22Rv1 (cell line): Measurements from ENCODE around the gene MRPL53.

Experiments used
- ZFX ChIP-seq: fragments of 450-650 bp; IDR thresholded peaks from 2 replicates; pipeline ENCODE4 v1.6.1; 2017; ENCODE audit warnings: antibody characterized with exemption, borderline replicate concordance
- TF ChIP-seq, protein P1 (sequence below): fragments of 450-650 bp; IDR thresholded peaks from 2 replicates; pipeline ENCODE4 v1.5.1; 2017; ENCODE audit warnings: mild to moderate bottlenecking

DNA sequence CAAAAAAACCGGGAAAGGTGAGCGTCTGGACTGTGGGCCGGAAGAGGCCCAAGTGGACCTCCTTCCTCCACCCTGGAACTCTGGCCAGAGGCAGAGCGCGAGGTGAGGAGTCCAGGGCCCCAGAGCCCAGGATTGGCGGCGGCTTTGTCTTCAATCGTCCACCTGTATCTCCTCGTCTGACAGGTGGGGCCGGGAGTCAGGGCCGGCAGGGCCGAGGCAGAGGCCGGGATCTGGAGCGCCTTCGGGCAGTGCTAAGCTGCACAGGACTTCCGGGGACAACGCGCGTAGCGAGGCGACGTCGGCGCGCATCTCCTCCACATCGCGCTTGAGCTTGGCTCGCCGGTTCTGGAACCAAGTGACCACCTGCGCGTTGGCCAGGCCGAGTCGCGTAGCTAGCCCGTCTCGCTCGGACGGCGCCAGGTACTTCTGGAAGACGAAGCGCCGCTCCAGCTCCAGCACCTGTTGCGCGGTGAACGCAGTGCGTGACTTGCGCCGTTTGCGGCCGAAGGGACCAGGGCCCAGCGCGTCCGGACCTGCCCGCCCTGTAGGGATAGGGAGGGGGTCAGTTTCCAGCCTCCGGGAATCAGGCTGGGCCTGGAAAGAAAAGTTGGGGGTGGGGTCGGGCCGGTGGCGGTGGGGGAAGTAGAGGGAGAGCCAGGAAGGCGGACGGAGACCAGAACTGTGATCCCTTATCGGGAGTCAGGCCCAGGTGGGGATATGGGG, 25.5 kb upstream of the MRPL53 start:
- TF ChIP-seq, protein P1, sequence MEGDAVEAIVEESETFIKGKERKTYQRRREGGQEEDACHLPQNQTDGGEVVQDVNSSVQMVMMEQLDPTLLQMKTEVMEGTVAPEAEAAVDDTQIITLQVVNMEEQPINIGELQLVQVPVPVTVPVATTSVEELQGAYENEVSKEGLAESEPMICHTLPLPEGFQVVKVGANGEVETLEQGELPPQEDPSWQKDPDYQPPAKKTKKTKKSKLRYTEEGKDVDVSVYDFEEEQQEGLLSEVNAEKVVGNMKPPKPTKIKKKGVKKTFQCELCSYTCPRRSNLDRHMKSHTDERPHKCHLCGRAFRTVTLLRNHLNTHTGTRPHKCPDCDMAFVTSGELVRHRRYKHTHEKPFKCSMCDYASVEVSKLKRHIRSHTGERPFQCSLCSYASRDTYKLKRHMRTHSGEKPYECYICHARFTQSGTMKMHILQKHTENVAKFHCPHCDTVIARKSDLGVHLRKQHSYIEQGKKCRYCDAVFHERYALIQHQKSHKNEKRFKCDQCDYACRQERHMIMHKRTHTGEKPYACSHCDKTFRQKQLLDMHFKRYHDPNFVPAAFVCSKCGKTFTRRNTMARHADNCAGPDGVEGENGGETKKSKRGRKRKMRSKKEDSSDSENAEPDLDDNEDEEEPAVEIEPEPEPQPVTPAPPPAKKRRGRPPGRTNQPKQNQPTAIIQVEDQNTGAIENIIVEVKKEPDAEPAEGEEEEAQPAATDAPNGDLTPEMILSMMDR: no peak
- no peak for TF ChIP-seq ZFX
